Thyroid gland (tissue), 4 donors: Measurements from ENCODE around the gene NACC1.
"Not testable (repeated sequence)": the region's sequence is repeated elsewhere in the genome, so short reads cannot be mapped to it uniquely, and the experiment has no call there.

ENCODE experiments used
- POLR2A ChIP-seq, 2 donors: fragments of 450-650 bp; IDR thresholded peaks; one replicate each; pipeline ENCODE4 v1.6.1; 2017; ENCODE audit warnings: antibody characterized with exemption in 2 of 2, mild to moderate bottlenecking in 2 of 2, moderate library complexity in 1 of 2
- TF ChIP-seq, protein P1 (sequence below), 6 experiments: fragments of 200-600 bp in 3 of 6; fragments of 450-650 bp in 3 of 6; sonication (generic) in 3 of 6; IDR thresholded peaks; one replicate each; pipeline ENCODE4 v1.5.1; 2016 to 2019; ENCODE audit warnings: antibody characterized with exemption in 6 of 6, mild to moderate bottlenecking in 2 of 6, inconsistent platforms in 1 of 6, moderate library complexity in 1 of 6

DNA sequence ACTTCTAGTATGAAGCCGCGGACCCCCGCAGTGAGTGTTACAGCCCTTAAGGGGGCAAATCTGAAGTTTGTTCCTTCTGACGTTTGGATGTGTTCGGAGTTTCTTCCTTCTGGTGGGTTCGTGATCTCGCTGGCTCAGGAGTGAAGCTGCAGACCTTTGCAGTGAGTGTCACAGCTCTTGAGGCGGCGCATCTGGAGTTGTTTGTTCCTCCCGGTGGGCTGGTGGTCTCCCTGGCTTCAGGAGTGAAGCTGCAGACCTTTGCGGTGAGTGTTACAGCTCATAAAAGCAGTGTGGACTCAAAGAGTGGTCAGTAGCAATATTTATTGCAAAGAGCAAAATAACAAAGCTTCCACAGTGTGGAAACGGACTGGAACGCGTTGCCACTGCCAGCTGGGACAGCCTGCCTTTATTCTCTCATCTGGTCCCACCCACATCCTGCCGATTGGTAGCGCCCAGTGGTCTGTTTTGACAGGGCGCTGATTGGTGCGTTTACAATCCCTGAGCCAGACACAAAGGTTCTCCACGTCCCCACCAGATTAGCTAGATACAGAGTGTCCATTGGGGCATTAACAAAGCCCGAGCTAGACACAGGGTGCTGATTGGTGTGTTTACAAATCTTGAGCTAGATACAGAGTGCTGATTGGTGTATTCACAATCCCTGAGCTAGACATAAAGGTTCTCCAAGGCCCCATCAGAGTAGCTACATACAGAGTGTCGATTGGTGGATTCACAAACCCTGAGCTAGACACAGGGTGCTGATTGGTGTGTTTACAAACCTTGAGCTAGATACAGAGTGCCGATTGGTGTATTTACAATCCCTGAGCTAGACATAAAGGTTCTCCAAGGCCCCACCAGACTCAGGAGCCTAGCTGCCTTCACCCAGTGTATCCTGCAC is 67.9 kb downstream of the NACC1 start:
- TF ChIP-seq, protein P1, sequence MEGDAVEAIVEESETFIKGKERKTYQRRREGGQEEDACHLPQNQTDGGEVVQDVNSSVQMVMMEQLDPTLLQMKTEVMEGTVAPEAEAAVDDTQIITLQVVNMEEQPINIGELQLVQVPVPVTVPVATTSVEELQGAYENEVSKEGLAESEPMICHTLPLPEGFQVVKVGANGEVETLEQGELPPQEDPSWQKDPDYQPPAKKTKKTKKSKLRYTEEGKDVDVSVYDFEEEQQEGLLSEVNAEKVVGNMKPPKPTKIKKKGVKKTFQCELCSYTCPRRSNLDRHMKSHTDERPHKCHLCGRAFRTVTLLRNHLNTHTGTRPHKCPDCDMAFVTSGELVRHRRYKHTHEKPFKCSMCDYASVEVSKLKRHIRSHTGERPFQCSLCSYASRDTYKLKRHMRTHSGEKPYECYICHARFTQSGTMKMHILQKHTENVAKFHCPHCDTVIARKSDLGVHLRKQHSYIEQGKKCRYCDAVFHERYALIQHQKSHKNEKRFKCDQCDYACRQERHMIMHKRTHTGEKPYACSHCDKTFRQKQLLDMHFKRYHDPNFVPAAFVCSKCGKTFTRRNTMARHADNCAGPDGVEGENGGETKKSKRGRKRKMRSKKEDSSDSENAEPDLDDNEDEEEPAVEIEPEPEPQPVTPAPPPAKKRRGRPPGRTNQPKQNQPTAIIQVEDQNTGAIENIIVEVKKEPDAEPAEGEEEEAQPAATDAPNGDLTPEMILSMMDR (IDR thresholded peaks at IDR 0.05), result not testable (repeated sequence)
- not testable (repeated sequence) for TF ChIP-seq POLR2A (IDR thresholded peaks at IDR 0.05)
